GM23248 (cell line): ENCODE data around the gene CALML3. TPM values are rescaled to one million over a fixed set of nuclear protein-coding genes. Genes with fewer than 3 reads are reported as not detected.

Source experiments
- DNase-seq: peaks from one replicate; pipeline ENCODE4 v3.0.0-alpha.2; 2015
- H2AFZ ChIP-seq: fragments of 200-600 bp; sonication (generic); 2 replicates; pipeline ENCODE4 v1.6.1; 2016; ENCODE audit warnings: antibody characterized with exemption
- H3F3A ChIP-seq: fragments of 200-600 bp; sonication (generic); 2 replicates; pipeline ENCODE4 v1.6.1; 2016; ENCODE audit warnings: mild to moderate bottlenecking, antibody characterized with exemption, mixed run types; ENCODE audit not compliant: insufficient read depth
- H3K27ac ChIP-seq: fragments of 200-600 bp; sonication (generic); 2 replicates; pipeline ENCODE4 v1.5.1; 2016; ENCODE audit warnings: mild to moderate bottlenecking
- H3K27me3 ChIP-seq: fragments of 200-600 bp; sonication (generic); replicated peaks from 2 replicates; pipeline ENCODE4 v1.6.1; 2016; ENCODE audit warnings: mild to moderate bottlenecking; ENCODE audit not compliant: insufficient read depth
- H3K36me3 ChIP-seq: fragments of 200-600 bp; sonication (generic); 2 replicates; pipeline ENCODE4 v1.6.1; 2016; ENCODE audit warnings: low read depth, mild to moderate bottlenecking
- H3K4me1 ChIP-seq: fragments of 200-600 bp; sonication (generic); 2 replicates; pipeline ENCODE4 v1.6.1; 2016; ENCODE audit warnings: mild to moderate bottlenecking; ENCODE audit not compliant: insufficient read depth
- H3K4me2 ChIP-seq: fragments of 200-600 bp; sonication (generic); one replicate; pipeline ENCODE4 v1.6.1; 2016; ENCODE audit warnings: mild to moderate bottlenecking; ENCODE audit not compliant: unreplicated experiment
- H3K4me3 ChIP-seq: fragments of 200-600 bp; sonication (generic); 2 replicates; pipeline ENCODE4 v1.5.1; 2016; ENCODE audit warnings: mild to moderate bottlenecking
- H3K79me2 ChIP-seq: fragments of 200-600 bp; sonication (generic); 2 replicates; pipeline ENCODE4 v1.6.1; 2016; ENCODE audit warnings: mild to moderate bottlenecking; ENCODE audit not compliant: insufficient read depth
- H3K9ac ChIP-seq: fragments of 200-600 bp; sonication (generic); 2 replicates; pipeline ENCODE4 v1.6.1; 2016; ENCODE audit warnings: mild to moderate bottlenecking
- H3K9me2 ChIP-seq: fragments of 200-600 bp; sonication (generic); 2 replicates; pipeline ENCODE4 v1.6.1; 2016; ENCODE audit warnings: mixed run types, mild to moderate bottlenecking, moderate library complexity; ENCODE audit not compliant: insufficient read depth
- H3K9me3 ChIP-seq: fragments of 200-600 bp; sonication (generic); one replicate; pipeline ENCODE4 v1.6.1; 2017; ENCODE audit warnings: low read depth
- H4K20me1 ChIP-seq: fragments of 200-600 bp; sonication (generic); 2 replicates; pipeline ENCODE4 v1.6.0; 2016; ENCODE audit not compliant: insufficient read depth
- EZH2 ChIP-seq: fragments of 200-600 bp; sonication (generic); IDR thresholded peaks from 2 replicates; pipeline ENCODE4 v1.6.1; 2018; ENCODE audit warnings: antibody characterized with exemption, mild to moderate bottlenecking; ENCODE audit not compliant: insufficient read depth, poor library complexity, severe bottlenecking
- EZH2phosphoT487 ChIP-seq: fragments of 200-600 bp; sonication (generic); IDR thresholded peaks from 2 replicates; pipeline ENCODE4 v1.6.1; 2018; ENCODE audit warnings: antibody characterized with exemption, moderate library complexity, mild to moderate bottlenecking, low read depth; ENCODE audit not compliant: insufficient read depth
- WGBS, 2 experiments: methylation state at CpG; one replicate each; pipeline ENCODE4 v1.1.6; 2015 to 2017; ENCODE audit warnings: low lambda C conversion rate in 2 of 2, low coverage in 1 of 2; ENCODE audit errors: missing lambda C conversion rate in 2 of 2; 5-methylcytosine and 5-hydroxymethylcytosine counted together
- in situ Hi-C: fragments of 300-500 bp; cut with MboI; formaldehyde crosslinking; loops from 2 replicates; pipeline ENCODE4 v1.15.0; 2020
- polyA plus RNA-seq: library from polyadenylated mRNA; unstranded; fragments of >200 nt; fragmentation: Nextera tagmentation; extraction: Ambion mirVana; gene quantifications from 2 replicates; pipeline ENCODE4 v1.2.1, GENCODE V29; 2016
- total RNA-seq: library from RNA; depleted of rRNA; stranded (reverse); fragments of >200 nt; shearing (Covaris generic); gene quantifications from 2 replicates; pipeline ENCODE4 v1.2.3, GENCODE V29; 2014

The CALML3 gene
- total and polyA plus RNA-seq, 2 experiments from 2014 or later = not detected

DNA sequence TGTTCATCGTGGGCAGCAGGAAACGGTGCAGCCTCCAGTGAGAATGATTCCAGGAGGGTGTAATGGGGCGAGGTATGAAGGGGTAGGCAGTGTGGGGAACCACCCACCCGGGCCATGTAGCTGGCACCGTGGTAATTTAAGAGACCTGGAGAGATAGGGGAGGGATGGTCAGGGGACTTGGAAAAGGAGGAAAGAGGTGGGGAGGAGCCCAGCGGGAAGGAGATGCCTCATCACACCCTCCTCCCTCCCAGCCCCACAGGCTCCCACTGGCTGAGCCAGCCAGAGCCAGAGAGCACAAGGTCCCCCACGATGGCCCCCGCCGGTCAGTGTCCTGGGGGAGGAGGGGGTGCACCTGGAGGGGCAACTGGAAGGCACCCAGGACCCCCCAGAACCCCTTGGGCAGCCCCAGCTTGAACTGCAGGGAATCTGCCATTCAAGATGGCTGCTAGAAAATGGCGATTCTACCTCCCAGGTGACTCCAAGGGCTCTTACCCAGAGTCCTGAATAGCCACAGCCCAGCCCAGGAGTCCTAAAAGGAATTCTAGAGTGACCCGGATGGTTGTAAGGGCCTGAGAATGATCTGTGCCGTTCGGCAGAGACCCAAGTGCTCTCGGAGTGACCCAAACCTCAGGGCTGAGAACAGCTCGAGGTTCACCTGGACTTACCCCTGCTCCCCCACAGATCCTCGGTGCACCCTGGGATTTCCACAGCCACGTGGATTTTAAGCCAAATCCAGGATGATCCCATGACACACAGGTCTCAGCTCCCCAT is 28.8 kb downstream of the CALML3 start:
- H3K4me2 ChIP-seq = no peak overlapping the region
- H3K27ac ChIP-seq = no peak overlapping the region
- no peaks in the 10 kb centered on the region for H3K27me3 ChIP-seq
- H3K36me3 ChIP-seq = no peaks in the 10 kb centered on the region
- no peaks in the 10 kb centered on the region for H3K9me3 ChIP-seq
- H4K20me1 ChIP-seq = no peaks in the 10 kb centered on the region
- H3K79me2 ChIP-seq = no peaks in the 10 kb centered on the region
- H2AFZ ChIP-seq = no peak overlapping the region
- H3K9me2 ChIP-seq = no peaks in the 10 kb centered on the region
- no peak for DNase-seq
- peaks cover 12% of the 10 kb centered on the region for H3K4me1 ChIP-seq
- WGBS, 2 experiments = 83 to 85% methylated on average over 15 to 17 of the region's 17 CpGs
- in situ Hi-C loops = no loop called here
- TF ChIP-seq EZH2phosphoT487 (no peak), EZH2 (no peak)
- H3K4me3 ChIP-seq = no peak overlapping the region
- H3K9ac ChIP-seq = no peak overlapping the region
- H3F3A ChIP-seq = 0 out of 2 replicates have a peak, but pooled peaks cover 9% of the 10 kb centered on the region

DNA sequence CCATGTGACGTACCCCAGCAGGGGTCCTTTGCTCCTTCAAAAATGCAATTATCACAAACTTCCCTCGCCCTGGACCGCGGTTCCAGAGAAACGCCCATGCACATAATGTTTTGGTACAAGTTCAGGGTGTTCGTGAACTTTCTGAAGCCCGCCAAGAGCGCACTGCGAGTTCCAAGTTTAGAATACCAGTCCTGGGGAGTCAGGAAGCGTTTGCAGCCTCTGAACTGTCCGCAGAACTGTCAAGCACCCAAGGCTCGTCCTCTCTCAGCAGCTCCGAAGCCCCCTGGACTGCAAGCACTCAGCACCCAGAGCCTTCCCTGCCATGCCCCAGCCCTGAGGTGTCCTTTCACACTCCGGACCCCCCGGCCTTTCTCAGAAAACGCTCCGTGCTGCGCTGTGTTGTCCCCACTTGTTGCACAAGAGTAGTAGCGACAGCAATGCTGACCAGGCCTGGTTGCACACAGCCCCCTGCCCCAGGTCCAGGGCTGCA is 30.3 kb downstream of the CALML3 start:
- H3K4me2 ChIP-seq = peak overlapping the region; percentile 15
- WGBS, 2 experiments = 42 to 46% methylated on average over 19 of the region's 19 CpGs

DNA sequence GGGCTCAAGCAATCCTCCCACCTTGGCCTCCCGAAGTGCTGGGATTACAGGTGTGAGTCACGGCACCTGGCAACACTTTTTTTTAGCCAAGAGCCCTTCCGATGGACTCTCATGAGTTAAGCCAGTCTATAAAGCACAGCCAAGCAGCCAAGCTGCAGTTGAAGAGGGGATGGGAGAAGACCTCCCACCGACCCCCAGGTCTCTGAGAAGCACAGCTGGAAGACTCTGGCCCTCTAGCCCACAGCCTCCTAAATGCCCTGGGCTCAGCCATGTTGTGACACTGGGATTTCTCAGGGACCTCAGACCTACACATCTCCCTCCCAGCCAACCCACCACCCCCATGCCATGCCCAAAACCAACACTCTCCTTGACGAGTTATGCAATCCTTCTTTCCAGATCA is 31.1 kb downstream of the CALML3 start:
- no peaks in the 10 kb centered on the region for H3K9me2 ChIP-seq
- no peak overlapping the region for H2AFZ ChIP-seq
- no peak overlapping the region for H3K9ac ChIP-seq
- in situ Hi-C loops = no loop called here
- peaks cover 20% of the 10 kb centered on the region for H3F3A ChIP-seq
- TF ChIP-seq EZH2 (no peak), EZH2phosphoT487 (no peak)
- H3K27me3 ChIP-seq = no peaks in the 10 kb centered on the region
- no peaks in the 10 kb centered on the region for H3K79me2 ChIP-seq
- H3K4me3 ChIP-seq = no peak overlapping the region
- no peaks in the 10 kb centered on the region for H4K20me1 ChIP-seq
- H3K4me2 ChIP-seq = no peak overlapping the region
- H3K36me3 ChIP-seq = no peaks in the 10 kb centered on the region
- no peaks in the 10 kb centered on the region for H3K9me3 ChIP-seq
- WGBS, 2 experiments = 85 to 89% methylated on average over 5 of the region's 5 CpGs
- H3K27ac ChIP-seq = no peak overlapping the region
- H3K4me1 ChIP-seq = peaks cover 25% of the 10 kb centered on the region
- no peak for DNase-seq

More for the DNA sequence above, 30.3 kb downstream of the CALML3 start:
- Histone ChIP-seq H3K27ac (no peak overlapping the region), H3K36me3 (no peaks in the 10 kb centered on the region), H3K9me3 (no peaks in the 10 kb centered on the region), H3K9me2 (no peaks in the 10 kb centered on the region), H4K20me1 (no peaks in the 10 kb centered on the region), H3K27me3 (no peaks in the 10 kb centered on the region), H2AFZ (0 out of 2 replicates have a peak overlapping the region, but pooled peaks have one; percentile 19), H3K79me2 (no peaks in the 10 kb centered on the region), H3K9ac (no peak overlapping the region), H3K4me1 (peaks cover 18% of the 10 kb centered on the region), H3F3A (peaks cover 13% of the 10 kb centered on the region), H3K4me3 (no peak overlapping the region)
- DNase-seq = peak; percentile 29
- in situ Hi-C loops = no loop called here
- TF ChIP-seq EZH2 (no peak), EZH2phosphoT487 (no peak)

- H3K36me3 ChIP-seq = no peaks in the 10 kb centered on the region
- H4K20me1 ChIP-seq = no peaks in the 10 kb centered on the region
- H3F3A ChIP-seq = peaks cover 20% of the 10 kb centered on the region
- H3K4me3 ChIP-seq = no peak overlapping the region
- no peaks in the 10 kb centered on the region for H3K9me2 ChIP-seq
- in situ Hi-C loops = no loop called here
- 86 to 89% methylated on average over 10 to 11 of the region's 11 CpGs for WGBS, 2 experiments
- H3K27me3 ChIP-seq = no peaks in the 10 kb centered on the region
- no peaks in the 10 kb centered on the region for H3K79me2 ChIP-seq
- H3K4me1 ChIP-seq = peaks cover 25% of the 10 kb centered on the region
- H2AFZ ChIP-seq = no peak overlapping the region
- no peaks in the 10 kb centered on the region for H3K9me3 ChIP-seq
- H3K9ac ChIP-seq = no peak overlapping the region
- no peak overlapping the region for H3K4me2 ChIP-seq
- H3K27ac ChIP-seq = no peak overlapping the region
- DNase-seq = no peak
- TF ChIP-seq EZH2phosphoT487 = no peak
- no peak for TF ChIP-seq EZH2
These were observed 31.8 kb downstream of the CALML3 start for GRCh38 chr10:5556576-5556975.
